GM12873 (cell line): ENCODE data around the gene PPP6R2.

Source experiments
- TF ChIP-seq, protein P1 (sequence below): IDR thresholded peaks from 2 replicates; pipeline ENCODE4 v1.5.1; 2012; ENCODE audit warnings: low read depth, mild to moderate bottlenecking, moderate library complexity, low read length, control low read depth; ENCODE audit not compliant: insufficient read depth; ENCODE audit errors: missing control alignments

Gene PPP6R2

DNA sequence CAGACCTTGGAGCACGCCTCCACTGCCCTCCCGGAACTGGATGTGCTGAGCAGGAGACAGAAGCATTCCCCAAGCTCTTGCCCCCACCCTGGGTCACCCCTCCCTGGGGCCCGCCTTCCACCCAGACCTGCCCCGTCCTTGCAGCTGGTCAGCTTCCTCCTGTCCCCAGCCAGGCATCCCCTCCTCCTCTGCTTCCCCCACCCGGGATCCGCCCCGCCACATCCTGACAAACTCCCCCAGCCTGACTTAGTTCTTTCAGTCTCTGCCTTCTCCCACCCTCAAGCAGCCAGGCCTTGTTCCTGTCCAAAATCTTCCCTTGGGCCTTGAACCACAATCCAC is 34.6 kb upstream of the PPP6R2 start:
- TF ChIP-seq, protein P1, sequence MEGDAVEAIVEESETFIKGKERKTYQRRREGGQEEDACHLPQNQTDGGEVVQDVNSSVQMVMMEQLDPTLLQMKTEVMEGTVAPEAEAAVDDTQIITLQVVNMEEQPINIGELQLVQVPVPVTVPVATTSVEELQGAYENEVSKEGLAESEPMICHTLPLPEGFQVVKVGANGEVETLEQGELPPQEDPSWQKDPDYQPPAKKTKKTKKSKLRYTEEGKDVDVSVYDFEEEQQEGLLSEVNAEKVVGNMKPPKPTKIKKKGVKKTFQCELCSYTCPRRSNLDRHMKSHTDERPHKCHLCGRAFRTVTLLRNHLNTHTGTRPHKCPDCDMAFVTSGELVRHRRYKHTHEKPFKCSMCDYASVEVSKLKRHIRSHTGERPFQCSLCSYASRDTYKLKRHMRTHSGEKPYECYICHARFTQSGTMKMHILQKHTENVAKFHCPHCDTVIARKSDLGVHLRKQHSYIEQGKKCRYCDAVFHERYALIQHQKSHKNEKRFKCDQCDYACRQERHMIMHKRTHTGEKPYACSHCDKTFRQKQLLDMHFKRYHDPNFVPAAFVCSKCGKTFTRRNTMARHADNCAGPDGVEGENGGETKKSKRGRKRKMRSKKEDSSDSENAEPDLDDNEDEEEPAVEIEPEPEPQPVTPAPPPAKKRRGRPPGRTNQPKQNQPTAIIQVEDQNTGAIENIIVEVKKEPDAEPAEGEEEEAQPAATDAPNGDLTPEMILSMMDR: no peak

DNA sequence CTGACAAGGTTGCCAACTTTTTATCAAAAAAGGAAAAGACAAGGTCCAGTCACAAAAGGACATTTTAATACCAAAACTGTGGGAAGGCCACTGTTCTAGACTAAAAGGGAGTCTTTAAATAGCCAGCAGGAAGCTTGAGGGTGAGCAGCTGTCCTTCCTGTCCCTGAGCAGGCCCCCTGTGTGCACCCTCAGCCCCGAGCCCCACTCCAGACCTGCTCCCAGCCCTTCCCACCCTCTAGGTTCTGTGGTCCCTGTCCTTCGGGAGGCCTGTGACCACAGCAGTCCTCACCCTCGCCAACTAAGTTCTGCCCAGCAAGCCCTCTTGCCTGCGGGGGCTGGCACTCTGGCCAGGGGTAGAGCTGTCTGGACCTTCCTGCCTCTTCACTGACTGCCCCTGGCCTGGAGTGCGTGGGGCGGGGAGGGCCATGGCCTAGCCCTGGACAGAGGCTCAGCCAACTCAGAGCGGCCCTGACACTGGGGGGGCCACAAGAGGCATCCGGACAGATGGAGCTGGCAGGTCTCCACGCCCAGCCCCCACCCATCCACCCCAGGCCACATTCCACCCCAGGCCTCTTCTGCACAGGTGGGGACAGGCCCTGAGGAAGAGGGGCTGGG is 34.0 kb upstream of the PPP6R2 start:
- TF ChIP-seq, protein P1: no peak

DNA sequence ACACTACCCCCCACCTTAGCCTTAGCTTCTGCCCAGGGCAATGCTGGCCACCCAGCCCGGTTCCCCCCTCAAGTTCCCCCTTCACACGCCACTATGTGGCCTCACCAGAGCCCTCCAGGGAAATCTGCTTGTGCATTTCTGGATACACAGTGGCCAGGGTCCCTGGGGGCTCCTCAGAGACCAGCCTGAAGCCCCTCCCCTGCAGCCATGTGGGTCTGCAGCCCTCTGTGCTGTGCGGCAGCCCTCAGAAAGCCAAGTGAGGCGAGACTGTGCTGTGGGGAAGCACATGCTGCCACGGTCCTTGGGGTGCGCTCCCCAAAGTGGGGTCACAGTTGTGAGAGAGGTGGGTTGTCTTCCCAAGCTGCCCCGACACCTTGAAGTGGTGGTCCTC is 33.5 kb upstream of the PPP6R2 start:
- TF ChIP-seq, protein P1: no peak

DNA sequence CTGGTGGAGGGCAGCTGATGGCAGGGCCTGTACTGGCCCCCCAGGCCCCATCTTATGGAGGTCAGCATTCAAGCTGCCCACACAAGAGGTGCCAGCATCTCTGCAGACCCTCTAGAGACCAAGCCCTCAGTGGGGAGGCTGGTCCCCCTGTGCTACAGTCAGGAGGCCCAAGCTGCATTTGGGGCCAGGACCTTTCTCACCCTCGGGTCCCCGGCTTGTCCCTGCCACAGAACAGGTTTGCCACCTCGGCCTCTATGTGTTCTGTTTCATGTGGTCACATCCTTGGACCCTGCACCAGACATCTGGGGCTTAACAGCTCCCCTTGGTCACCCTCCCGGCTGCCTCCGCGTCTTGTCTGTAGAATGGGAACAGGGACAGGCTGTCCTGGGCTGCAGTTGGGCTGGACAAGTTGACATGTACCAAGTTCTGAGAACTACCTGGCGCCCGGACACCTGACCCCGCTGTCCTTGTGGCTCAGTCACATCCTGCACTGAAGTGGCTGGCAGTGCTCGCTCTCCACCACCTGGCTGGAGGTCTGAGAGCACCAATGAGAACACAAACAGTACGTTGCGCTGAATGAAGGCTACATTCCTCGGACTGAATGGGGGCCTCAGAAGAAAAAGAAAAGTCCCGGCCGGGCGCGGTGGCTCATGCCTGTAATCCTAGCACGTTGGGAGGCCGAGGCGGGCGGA is 33.0 kb upstream of the PPP6R2 start:
- TF ChIP-seq, protein P1: no peak

DNA sequence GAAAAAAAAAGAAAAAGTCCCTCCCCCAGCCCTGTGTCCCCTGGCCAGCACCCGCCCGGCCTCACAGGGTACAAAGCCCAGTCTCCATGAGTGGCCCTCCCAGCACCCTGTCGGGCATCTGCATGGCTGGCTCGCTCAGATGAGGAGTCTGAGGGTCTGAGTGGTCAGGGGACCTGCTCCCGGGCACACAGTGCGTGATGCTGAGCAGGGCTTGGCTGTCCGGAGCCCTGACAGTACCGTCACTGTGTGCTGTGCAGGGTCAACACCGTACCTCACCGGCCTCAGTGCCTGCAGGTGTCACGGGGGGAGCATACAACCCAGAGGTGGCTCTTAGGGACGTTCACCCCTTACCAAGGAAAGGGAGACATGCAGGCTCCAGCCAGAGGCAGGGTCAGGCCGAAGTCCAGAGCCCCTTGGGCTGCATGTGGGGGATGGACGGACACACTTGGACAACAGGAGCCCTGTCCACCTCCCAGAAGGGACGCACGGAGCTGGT is 32.1 kb upstream of the PPP6R2 start:
- TF ChIP-seq, protein P1: no peak

DNA sequence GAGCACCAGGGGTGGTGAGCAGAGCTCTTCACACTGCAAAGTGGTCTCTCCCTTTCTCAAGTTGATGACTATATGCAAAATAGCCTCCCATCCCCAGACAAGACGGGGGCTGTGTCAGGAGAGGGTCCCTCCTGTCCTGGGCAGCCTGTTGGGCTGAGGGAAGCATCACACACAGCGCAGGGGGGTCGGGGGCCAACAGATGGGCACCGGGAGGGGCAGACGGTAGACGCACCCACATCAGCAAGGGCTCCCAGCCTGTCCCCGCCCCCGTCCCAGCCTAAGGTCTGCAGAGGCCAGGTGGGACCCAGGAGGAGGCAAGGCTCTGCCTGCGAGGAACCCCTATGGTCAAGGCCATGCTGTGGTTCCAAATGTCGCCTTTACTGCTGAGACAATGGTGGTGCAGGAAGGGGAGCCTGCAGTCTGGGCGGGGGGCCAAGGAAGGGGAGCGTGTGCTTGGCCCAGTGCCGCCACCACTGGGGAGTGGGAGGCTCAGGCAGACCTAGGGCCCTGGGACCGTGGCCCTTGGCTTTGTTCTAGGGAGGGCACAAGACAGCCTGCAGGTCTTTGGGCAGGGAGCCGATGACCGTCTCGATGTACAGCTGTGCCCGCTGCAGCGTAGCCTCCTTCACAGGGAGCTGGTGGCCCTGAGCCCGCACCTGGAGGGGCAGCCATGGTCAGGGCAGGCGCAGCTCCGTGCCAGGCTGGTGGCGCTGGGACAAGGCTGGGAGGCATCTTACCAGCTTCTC is 31.3 kb upstream of the PPP6R2 start:
- TF ChIP-seq, protein P1: no peak

DNA sequence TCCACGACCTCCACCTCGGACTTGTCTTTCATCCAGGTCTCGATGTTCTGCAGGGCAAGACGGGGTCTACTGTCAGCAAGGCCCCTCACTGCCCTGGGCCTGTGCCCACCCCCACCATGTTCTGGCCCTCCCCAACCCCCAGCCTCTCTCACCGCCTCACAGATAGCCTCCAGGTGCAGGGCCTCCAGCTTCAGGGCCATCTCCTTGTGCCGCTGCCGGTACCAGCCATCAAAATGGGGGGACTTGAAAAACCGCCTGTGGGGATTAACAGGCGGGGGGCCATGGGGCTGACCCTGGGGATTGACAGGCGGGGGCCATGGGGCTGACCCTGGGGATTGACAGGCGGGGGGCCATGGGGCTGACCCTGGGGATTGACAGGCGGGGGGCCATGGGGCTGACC is 30.8 kb upstream of the PPP6R2 start:
- TF ChIP-seq, protein P1: no peak
